ENCODE measurements around the gene PDCD1LG2.

The PDCD1LG2 gene

DNA sequence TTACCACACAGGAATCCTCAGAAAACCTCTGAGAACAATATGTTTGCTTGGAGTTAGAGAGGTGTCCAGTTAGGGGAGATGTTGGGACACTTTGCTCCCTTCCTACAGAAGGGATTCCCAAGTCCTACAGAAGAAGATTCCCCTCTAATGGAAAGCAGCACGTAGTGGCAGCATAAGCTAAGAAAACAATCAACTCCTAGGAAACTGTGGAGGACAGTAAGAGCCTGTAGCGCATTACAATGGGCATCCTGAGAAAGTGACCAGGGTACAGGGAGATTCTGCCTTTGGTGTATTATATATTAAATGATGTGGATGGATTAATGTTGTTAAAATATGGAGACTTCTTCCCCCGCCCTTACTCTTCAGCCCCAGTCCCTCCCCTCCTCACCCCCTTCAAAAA is 104.7 kb downstream of the PDCD1LG2 start:
- no peak for DNase-seq

DNA sequence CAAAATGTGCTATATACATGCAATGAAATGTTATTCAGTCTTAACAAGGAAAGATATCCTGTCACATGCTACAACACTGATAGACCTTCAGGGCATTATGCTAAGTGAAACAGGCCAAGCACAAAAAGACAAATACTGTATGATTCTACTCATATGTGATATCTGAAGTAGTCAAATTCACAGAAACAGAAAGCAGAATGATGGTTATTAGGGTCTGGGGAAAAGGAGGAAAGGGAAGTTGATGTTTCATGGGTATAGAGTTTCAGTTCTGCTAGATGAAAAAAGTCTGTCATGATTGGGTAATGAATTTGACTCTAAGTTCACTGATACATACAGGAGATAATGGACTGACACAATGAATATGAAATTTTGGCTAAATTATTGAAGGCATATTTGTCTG is 107.4 kb downstream of the PDCD1LG2 start:
- no peak for DNase-seq

DNA sequence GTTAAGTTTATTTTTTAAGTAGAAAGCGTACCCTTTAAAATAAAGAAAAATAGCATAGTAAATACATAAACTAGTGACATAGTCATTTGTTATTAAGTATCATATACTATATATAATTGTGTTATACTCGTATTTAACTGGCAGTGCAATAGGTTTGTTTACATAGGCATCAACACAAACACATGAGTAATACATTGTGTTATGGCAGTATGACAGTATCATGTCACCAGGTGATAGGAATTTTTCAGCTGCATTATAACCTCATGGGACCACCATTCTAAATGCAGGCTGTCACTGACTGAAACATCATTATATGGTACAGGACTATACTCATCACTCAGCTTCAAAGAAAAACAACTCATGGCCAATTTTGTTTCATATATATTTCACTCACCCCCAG is 110.2 kb downstream of the PDCD1LG2 start:
- no peak for DNase-seq
